Measurements from ENCODE around the gene PGLYRP2.
"Not testable (repeated sequence)": the region's sequence is repeated elsewhere in the genome, so short reads cannot be mapped to it uniquely, and the experiment has no call there.

Gene PGLYRP2, protein sequence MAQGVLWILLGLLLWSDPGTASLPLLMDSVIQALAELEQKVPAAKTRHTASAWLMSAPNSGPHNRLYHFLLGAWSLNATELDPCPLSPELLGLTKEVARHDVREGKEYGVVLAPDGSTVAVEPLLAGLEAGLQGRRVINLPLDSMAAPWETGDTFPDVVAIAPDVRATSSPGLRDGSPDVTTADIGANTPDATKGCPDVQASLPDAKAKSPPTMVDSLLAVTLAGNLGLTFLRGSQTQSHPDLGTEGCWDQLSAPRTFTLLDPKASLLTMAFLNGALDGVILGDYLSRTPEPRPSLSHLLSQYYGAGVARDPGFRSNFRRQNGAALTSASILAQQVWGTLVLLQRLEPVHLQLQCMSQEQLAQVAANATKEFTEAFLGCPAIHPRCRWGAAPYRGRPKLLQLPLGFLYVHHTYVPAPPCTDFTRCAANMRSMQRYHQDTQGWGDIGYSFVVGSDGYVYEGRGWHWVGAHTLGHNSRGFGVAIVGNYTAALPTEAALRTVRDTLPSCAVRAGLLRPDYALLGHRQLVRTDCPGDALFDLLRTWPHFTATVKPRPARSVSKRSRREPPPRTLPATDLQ

DNA sequence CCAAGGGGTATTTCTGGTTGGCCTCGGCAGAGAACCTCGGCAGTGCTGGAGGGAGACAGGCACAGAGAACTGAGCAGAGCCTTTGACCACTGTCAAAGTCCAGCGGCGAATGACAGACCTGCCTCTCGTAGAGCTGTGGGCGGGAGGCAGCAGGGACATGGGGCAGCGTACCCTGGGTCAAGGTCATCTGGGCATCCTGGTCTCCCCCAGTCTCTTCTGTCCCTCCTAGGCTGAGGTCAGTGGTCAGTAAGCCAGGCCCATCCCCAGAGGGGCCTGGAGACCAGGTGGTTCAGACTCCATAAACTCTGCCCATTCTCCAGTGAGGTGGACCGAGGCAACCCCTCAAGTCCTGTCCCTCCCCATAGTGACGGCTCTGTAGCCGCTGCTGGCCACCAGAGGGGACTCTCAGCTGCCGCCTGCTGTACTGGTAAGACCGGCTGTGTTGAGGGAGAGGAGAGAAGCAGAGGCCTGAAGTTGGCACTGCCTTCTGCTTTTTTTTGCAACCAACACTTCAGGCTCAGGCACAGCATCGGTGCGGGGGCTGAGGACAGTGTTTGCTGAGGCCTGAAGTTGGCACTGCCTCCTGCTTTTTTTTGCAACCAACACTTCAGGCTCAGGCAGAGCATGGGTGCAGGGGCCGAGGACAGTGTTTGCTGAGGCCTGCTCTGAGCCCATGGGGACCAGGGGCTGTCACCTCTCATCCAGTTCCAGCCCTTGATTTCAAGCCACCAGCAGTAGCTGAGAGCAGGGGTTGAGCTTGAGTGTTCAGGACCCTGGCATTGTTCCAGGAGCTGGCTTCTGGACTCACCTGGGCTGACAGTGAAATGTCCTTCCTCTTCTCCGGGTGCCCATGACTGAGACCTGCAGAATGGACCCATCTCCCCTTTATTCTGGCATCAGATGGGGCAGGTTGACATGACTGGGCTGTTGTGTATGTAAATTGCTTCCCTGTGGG, at the start of gene PGLYRP2:
Gene PGLYRP2 (minus strand): TSS at position 111 of the 955 bp plus-strand sequence. CDS start 130 bp downstream, outside the sequence.
- in situ Hi-C loops (cut with MboI; ENCODE audit: low sequenced_read_pairs) = no loop called here

DNA sequence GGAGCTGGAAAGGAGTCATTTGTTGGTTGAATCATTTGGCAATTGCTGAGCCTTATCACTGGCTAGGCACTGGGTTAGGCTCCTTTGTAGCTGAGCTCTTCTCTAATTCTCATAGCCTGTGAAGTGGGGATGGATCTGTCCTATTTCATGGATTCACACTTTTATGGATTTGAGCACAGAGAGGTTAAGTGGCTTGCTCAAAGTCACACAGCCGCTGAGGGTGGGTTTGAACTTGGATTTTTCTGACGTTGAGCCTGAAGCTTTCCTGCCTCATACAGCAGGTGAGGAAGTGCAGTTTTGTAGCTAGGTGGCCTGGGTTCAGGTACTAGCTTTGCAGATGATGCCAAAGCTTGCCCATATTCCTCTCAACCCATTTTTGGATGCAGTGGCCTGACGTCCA, 48.4 kb upstream of the PGLYRP2 start:
- in situ Hi-C loops (cut with MboI; ENCODE audit: low sequenced_read_pairs) = no loop called here

DNA sequence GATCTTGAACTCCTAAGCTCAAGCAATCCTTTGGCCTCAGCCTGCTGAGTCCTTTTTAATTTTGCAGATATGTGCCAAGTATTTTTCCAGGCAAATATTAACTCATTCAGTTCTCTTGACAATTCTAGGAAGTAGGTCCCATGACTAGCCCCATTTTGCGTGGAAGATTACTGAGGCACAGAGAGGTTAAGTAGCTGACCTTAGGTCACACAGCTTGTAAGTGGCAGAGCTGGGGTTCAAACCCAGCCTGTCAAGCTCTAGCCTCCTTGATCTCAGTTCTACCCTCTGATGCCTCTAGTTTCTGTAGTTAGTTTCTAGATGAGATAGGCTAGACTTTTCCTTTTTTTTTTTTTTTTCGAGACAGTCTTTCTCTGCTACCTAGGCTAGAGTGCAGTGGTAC, 47.1 kb upstream of the PGLYRP2 start:
- in situ Hi-C loops (cut with MboI; ENCODE audit: low sequenced_read_pairs) = no loop called here

DNA sequence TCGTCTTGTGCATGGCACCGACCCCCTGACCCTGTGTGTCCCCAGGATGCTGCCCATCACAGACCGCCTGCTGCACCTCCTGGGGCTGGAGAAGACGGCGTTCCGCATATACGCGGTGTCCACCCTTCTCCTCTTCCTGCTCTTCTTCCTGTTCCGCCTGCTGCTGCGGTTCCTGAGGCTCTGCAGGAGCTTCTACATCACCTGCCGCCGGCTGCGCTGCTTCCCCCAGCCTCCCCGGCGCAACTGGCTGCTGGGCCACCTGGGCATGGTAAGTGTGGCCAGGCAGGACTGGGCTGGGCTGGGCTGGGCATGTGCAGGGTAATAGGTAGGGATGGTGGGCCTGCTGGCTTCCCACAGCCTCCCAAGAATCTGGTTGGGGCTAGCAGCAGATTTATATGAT, 46.0 kb upstream of the PGLYRP2 start:
- in situ Hi-C loops (cut with MboI; ENCODE audit: low sequenced_read_pairs) = no loop called here

DNA sequence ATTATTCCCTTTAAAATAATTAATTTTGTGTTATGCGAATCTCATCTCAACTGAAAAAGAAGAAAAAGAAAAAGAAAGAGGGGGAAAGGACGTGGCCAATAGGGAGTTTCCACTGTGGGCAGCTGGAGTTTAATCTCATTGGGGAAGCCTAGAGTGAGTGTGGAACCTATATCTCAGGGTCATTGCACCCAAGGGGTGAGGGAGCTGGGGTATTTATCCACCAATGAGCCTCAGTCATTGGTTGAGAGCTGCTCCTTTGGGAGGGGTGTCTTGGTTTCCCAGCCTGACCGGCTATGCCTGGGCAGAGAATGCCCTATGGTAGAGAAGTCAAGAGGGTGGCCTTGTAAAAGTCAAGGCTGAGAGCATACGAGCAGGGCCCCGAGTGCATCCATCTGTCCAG, 45.5 kb upstream of the PGLYRP2 start:
- in situ Hi-C loops (cut with MboI; ENCODE audit: low sequenced_read_pairs) = no loop called here

DNA sequence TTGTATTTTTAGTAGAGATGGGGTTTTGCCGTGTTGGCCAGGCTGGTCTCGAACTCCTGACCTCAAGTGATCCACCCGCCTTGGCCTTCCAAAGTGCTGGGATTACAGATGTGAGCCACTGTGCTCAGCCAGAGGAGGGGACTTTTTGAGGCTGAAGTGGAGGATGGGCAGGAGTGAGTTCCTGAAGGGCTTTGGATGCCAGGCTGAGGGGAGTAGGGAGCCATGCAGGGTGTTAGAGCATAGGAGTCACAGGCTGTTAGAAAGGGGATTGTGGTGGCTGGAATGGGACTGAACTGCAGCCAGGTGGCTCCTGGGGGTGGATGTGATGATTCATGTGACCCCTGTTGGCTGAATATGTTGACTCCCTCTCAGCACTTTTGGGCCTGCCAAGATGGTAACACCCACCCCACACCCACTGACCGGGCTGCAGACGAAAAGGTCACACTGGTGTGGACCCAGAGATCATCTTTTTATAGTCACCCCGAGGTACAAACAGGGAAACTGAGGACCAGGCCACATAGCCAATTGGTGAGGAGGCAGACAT, 40.2 kb upstream of the PGLYRP2 start:
- in situ Hi-C loops (cut with MboI; ENCODE audit: low sequenced_read_pairs) = no loop called here

DNA sequence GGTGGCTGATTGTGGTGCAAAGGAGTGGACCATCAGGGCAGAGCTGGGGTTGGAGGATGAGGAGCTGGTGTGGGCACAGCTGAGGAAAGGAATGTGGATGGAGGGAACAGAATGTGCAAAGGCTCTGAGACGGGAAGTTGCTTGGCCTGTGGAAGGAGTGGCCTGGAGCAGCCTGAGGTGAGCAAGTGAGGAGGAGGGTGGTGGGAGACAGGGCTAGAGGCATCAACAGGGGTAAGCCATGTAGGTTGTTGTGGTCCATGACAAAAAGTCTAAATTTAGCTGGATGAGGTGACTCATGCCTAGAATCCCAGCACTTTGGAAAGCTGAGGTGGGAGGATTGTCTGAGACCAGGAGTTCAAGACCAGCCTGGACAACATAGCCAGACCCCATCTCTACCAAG, 38.5 kb upstream of the PGLYRP2 start:
- in situ Hi-C loops (cut with MboI; ENCODE audit: low sequenced_read_pairs) = no loop called here

DNA sequence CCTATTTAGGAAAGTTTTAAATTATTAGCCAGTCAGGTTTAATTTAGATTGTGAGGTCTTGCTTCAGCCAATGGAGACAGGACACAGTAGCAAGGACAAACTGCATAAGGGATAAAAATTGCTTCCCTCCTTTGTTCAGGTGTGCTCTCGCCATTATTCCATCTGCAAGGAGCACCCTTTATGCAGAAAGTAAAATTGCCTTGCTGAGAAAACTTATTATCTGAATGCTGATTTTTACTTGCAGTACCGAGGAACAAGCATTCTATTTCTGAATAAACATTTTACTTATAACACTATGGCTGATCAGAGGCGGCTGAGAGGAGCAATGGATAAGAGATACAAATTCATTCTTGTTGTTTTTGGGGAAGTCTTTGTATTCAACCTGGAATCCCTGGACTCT, 37.1 kb upstream of the PGLYRP2 start:
- in situ Hi-C loops (cut with MboI; ENCODE audit: low sequenced_read_pairs) = no loop called here

DNA sequence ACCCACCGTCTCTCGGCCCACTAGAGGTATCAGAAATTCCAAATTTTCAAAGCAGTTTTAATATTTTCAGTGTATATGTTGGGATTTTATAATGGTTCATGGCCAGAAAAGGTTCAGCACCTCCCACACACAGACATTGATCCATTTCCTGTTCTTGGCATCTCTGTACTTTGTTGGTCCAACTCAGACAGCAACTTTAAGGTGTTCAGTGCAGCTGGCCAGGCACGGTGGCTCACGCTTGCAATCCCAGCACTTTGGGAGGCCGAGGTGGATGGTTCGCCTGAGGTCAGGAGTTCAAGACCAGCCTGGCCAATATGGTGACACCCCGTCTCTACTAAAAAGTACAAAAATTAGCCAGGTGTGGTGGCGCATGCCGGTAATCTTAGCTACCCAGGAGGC, 35.9 kb upstream of the PGLYRP2 start:
- in situ Hi-C loops (cut with MboI; ENCODE audit: low sequenced_read_pairs) = not testable (repeated sequence)

DNA sequence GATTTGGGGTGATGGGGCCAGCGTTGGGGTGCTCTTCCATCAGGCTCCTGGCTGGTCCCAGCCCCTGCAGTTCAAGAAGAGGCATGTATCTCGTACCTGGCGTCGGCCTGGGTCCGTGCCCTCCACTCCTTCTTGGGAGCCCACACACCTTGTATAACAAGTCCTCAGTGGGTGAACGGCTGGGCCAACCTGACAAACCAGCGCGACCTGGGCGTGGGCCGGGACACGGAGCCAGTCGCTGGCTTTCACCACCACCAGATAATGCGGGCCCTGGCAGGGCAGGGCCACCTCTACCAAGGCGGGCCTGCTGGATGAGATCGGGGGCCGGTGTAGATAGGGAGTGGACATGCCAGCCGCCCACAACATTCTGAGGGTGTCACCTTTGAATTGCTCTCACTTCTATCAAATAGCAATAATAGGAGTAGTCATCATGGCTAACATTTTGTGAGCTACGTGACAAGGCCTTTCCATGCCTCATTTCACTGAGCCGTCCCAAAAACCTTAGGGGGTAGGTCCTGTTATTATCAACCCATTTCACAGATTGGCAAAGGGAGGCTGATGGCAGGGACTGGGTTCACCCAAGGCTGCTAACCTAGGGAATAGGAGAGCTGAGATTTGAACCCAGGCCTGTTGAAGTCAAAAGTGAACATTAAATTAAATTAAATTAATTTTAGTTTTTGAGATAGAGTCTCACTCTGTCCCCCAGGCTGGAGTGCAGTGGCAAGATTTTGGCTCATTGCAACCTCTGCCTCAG, 32.5 kb upstream of the PGLYRP2 start:
- in situ Hi-C loops (cut with MboI; ENCODE audit: low sequenced_read_pairs) = no loop called here

DNA sequence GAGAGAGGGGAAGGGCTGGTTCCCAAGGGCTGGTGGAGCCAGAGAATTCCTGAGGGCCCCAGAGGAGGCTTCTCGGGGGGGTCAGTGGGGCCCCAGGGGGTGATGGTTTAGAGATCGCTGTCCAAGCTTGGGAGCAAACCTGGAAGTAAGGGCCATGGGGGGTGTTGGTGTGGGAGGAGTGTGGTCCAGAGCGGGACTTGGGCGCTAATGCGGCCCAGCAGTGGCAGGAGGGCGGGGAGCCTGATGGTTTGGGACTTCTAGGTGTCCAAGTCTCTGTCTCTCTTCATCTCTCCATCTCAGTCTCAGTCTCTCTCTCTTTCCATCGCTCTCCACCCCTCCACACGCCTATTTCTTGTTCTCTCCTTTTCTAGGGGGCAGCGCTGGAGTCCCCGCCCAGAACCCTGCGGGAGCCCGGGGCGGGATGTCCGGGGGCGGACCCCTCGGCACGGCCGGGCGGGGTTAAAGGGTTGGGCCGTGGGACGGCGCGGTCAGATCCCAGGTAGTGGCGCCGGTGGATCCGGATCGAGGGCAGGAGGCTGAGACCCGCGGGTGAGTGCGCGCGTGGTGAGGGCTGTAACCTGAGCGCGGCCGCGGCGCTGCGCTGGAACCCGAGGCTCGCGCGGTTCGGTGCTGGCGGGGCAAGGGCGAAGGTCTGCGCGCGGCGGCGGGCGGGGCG, 28.9 kb upstream of the PGLYRP2 start, which contains the start of gene CYP4F22:
Gene CYP4F22 (plus strand): TSS at position 491 of the 676 bp plus-strand sequence. CDS start 16,812 bp downstream, outside the sequence.
- in situ Hi-C loops (cut with MboI; ENCODE audit: low sequenced_read_pairs) = no loop called here

DNA sequence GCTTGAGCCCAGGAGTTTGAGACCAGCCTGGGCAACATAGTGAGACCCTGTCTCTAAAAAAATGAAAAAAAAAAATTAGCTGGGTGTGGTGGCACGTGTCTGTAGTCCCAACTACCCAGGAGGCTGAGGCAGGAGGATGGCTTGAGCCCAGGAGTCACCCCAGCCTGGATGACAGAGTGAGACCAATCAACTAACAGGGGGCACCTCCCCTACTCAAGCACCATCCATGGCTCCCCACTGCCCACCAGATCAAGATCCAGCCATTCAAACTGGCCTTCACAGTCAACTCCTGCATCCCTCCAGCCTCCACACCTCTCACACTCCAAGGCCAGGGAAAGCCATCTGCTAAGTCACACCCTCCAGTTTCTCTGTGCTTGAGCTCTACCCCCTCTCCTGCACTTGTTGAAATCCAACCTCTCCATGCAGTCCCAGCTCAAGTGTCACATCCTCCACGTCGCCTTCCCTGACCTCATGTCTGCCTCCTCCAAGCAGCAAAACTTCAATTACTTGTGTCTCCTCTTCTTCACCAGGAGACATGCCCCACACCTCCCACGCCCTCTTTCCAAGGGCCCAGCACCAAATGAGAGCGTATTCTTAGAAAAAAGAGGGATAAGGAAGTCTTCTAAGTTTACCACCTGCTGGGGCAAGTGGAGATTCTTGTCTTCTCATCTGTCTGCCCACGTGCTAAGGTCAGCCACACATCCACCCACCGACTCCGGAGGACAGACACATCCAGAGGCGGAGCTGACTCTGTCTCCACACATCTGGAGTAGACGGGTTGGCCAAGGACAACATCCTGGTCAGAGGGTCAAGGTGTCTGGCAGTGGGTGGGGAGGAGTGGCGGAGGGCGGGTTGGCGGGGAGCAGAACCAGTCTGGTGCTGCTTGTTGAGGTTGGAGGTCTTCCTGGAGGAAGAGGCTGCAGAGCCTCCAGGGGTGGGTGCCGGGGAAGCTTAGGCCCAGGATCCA, 28.1 kb upstream of the PGLYRP2 start:
- in situ Hi-C loops (cut with MboI; ENCODE audit: low sequenced_read_pairs) = no loop called here

DNA sequence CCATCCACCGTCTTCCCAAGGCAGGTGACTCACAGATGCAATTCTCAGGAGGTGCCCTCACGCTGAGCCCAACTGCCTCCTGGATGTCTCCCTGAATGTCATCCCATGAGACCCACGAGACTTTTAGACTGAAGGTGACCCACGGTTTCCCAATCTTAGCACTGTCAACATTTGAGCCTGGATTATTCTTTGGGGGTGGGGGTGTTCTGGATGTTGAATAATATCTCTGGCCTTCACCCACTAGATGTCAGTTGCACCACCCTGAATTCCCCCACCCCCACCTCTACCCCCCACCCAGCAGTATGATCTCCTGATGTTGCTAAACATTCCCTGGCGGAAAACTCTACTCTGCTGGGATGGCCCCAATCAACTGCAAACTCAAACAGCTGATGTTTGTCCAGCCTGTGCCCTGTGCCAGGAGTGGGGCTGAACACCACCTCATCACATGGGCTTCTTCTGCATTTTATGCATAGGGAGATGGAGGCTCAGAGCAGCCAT, 26.8 kb upstream of the PGLYRP2 start:
- in situ Hi-C loops (cut with MboI; ENCODE audit: low sequenced_read_pairs) = no loop called here

DNA sequence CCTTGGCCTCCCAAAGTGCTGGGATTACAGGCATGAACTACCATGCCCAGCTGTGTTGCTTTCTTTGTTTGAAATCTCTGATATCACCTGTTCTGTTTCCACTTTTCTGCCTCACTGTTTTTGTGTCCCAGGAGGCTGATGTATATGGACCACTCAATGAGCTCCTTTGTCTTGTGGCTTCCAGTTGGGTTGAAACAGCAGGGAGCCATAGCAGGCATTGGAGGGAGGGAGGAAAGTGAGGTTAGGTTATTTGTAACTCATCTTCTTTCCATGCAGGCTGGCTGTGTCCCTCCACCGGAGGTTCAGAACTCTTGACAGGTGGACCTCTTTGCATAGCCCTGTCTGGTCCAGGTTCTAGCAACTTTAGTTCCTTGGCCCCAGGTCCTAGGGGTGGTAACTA, 23.0 kb upstream of the PGLYRP2 start:
- in situ Hi-C loops (cut with MboI; ENCODE audit: low sequenced_read_pairs) = no loop called here

DNA sequence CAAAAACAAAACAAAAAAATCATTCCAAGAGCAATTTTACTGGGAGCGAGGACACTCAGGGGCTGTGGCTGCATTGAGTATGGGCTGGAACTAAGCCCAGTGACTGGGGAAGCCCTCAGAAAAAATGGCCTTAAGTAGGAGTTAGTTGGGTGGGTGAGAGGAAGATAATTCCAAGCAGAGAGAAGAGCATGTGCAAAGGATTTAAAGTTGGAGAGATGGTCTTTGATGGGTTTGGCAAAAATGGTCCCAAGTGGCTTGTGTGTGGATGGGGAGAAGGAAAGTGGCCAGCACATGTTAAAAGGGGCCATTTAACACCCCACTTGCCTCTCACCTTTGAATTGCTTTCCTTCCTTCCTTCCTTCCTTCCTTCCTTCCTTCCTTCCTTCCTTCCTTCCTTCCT, 22.3 kb upstream of the PGLYRP2 start:
- in situ Hi-C loops (cut with MboI; ENCODE audit: low sequenced_read_pairs) = no loop called here

DNA sequence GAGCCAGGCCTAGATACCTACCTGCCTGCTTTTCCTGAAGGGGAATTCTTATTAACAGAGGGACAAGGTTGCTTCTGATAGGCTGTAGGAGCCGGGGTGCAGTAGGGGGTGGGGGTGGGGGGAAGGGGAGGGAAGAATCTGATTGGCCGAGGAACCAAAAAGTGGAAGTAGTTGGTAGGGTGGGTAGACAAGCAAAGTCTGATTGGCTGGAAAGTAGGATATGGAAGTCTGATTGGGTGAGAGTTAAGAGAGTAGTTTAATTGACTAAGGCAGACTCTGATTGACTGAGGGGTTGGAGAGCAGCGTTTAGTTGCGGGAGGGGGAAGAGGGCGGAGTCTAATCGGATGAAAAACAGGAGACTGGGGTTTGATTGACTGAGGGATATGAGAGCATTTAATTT, 19.6 kb upstream of the PGLYRP2 start:
- in situ Hi-C loops (cut with MboI; ENCODE audit: low sequenced_read_pairs) = no loop called here

DNA sequence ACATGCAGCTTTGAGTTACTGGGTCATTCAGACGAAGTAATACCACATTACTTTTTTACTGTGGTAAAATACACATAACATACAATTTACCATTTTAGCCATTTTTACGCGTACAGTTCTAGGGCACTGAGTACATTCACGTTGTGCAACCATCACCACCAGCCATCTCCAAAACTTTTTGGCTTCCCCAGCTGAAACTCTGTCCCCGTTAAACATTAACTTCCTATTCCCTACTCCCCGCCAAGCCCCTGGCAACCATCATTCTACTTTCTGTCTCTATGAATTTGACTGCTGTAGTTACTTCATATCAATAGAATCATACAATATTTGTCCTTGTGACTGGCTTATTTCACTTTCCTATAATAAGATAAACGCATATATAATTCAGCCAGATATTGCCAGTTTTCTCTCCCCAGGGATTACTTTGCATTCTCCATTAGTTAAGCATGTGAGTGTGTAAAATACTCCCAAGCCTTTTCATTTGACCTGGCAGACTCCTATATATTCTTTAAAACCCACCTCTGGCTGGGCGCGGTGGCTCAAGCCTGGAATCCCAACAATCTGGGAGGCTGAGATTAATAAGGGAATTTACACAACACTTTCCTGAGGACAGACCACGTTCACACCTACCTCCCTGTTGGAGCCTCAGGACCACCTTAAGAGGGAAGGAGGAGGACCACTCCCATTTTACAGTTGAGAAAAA, 19.0 kb upstream of the PGLYRP2 start:
- in situ Hi-C loops (cut with MboI; ENCODE audit: low sequenced_read_pairs) = no loop called here

DNA sequence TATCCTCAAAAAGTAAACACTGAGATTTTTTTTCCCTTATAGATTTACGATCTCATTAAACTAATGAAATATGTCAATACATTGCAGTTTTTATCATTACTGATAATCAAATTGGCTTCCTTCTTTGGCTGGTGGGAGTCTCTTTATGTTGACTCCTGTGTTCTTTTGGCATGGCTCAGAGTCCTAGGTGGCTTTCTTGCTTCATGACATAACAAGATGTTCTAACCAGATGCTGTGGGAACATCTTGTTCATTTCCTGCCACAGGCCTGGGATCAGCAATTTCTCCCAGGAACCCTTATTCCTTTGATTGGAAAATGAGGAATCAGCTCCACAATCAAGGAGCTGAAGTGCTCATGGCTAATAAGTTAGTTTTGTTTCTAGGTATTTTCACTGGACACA, 15.8 kb upstream of the PGLYRP2 start:
- in situ Hi-C loops (cut with MboI; ENCODE audit: low sequenced_read_pairs) = no loop called here
